ENCODE results near the gene CLCN6.

Gene CLCN6

DNA sequence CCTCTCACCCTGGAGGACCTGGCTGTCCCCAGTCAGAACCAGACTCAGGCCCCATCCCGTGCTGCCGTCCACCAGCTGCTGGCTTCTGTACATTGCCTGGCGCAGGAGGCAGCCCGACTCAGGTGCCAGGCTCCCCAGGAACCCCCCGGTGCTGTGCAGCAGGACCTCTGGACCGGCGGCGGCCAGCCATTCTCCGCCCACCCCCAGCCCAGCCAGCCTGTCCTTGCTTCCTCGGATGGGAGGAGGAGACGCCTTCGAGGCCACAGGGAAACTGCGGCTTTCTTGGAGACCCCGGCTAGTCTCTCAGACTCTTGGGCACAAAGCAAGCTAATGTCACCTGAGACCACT lies 39.6 kb upstream of the CLCN6 start:
- TF ChIP-seq TCF12 (IDR thresholded peaks at IDR 0.05; ENCODE audit: low read depth) = no peak
- TF ChIP-seq CEBPB (IDR thresholded peaks at IDR 0.05) = no peak
- no peak for TF ChIP-seq TAF1 (IDR thresholded peaks at IDR 0.05; ENCODE audit: low read depth)
- TF ChIP-seq ZBTB7A (IDR thresholded peaks at IDR 0.05; ENCODE audit: low read depth) = no peak
- no peak for TF ChIP-seq YY1 (IDR thresholded peaks at IDR 0.05; ENCODE audit: low read depth)
- TF ChIP-seq, protein P1, sequence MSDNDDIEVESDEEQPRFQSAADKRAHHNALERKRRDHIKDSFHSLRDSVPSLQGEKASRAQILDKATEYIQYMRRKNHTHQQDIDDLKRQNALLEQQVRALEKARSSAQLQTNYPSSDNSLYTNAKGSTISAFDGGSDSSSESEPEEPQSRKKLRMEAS (IDR thresholded peaks at IDR 0.05) = no peak
- no peak for TF ChIP-seq EP300 (IDR thresholded peaks at IDR 0.05; ENCODE audit: borderline replicate concordance)
- TF ChIP-seq EGR1 (IDR thresholded peaks at IDR 0.05) = no peak
- TF ChIP-seq FOXM1 (IDR thresholded peaks at IDR 0.05; ENCODE audit: borderline replicate concordance, low read depth) = no peak
- TF ChIP-seq TEAD4 (IDR thresholded peaks at IDR 0.05) = no peak
- TF ChIP-seq, protein P2, sequence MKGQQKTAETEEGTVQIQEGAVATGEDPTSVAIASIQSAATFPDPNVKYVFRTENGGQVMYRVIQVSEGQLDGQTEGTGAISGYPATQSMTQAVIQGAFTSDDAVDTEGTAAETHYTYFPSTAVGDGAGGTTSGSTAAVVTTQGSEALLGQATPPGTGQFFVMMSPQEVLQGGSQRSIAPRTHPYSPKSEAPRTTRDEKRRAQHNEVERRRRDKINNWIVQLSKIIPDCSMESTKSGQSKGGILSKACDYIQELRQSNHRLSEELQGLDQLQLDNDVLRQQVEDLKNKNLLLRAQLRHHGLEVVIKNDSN (IDR thresholded peaks at IDR 0.05) = no peak
- TF ChIP-seq CREB1 (IDR thresholded peaks at IDR 0.05; ENCODE audit: low read depth) = no peak
- no peak for TF ChIP-seq NFIC (IDR thresholded peaks at IDR 0.05)
- TF ChIP-seq, protein P3, sequence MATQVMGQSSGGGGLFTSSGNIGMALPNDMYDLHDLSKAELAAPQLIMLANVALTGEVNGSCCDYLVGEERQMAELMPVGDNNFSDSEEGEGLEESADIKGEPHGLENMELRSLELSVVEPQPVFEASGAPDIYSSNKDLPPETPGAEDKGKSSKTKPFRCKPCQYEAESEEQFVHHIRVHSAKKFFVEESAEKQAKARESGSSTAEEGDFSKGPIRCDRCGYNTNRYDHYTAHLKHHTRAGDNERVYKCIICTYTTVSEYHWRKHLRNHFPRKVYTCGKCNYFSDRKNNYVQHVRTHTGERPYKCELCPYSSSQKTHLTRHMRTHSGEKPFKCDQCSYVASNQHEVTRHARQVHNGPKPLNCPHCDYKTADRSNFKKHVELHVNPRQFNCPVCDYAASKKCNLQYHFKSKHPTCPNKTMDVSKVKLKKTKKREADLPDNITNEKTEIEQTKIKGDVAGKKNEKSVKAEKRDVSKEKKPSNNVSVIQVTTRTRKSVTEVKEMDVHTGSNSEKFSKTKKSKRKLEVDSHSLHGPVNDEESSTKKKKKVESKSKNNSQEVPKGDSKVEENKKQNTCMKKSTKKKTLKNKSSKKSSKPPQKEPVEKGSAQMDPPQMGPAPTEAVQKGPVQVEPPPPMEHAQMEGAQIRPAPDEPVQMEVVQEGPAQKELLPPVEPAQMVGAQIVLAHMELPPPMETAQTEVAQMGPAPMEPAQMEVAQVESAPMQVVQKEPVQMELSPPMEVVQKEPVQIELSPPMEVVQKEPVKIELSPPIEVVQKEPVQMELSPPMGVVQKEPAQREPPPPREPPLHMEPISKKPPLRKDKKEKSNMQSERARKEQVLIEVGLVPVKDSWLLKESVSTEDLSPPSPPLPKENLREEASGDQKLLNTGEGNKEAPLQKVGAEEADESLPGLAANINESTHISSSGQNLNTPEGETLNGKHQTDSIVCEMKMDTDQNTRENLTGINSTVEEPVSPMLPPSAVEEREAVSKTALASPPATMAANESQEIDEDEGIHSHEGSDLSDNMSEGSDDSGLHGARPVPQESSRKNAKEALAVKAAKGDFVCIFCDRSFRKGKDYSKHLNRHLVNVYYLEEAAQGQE (IDR thresholded peaks at IDR 0.05; ENCODE audit: low read depth) = no peak
- no peak for TF ChIP-seq RAD21 (IDR thresholded peaks at IDR 0.05; ENCODE audit: low read depth)

DNA sequence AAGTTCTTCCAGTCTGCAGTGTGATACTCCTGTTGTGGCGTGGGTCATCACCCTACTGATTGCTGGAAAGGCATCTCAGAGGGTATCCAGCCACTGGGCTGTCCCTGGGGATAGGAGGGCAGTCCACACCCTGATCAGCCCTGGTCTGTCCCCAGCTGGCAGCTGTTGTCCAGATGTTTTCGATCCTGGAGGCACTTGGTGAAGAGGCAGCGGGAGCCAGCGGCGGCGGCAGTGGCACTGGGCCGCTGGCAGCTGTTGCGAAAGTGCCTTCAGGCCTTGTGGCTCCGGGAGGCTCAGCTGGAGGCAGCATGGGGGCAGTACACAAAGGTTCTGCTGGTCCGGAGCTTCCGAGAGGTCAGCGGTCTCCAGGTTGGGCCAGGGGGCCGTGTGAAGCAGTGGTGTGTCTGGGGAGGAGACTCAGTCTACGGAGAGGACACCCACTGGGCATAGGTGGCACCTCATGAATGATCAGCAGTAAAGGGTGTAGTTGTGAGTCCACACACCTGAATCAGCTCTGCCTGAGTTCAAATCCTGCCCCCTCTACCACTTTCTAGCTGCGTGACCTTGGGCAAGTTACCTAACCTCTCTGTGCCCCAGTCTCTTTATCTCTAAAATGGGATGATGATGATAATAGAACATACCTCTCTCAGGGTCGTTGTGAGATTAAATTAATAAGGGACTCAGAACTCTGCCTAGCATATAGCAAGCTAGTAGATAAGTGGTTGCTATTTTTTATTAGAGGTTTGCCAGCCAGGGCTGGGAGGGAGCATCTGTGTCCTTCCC lies 37.9 kb upstream of the CLCN6 start:
- TF ChIP-seq TAF1 (IDR thresholded peaks at IDR 0.05; ENCODE audit: low read depth) = no peak
- TF ChIP-seq, protein P3 (IDR thresholded peaks at IDR 0.05; ENCODE audit: low read depth) = no peak
- TF ChIP-seq, protein P1 (IDR thresholded peaks at IDR 0.05) = no peak
- TF ChIP-seq TEAD4 (IDR thresholded peaks at IDR 0.05) = no peak
- TF ChIP-seq EGR1 (IDR thresholded peaks at IDR 0.05) = no peak
- TF ChIP-seq CEBPB (IDR thresholded peaks at IDR 0.05) = no peak
- no peak for TF ChIP-seq TCF12 (IDR thresholded peaks at IDR 0.05; ENCODE audit: low read depth)
- TF ChIP-seq ZBTB7A (IDR thresholded peaks at IDR 0.05; ENCODE audit: low read depth) = no peak
- no peak for TF ChIP-seq FOXM1 (IDR thresholded peaks at IDR 0.05; ENCODE audit: borderline replicate concordance, low read depth)
- no peak for TF ChIP-seq NFIC (IDR thresholded peaks at IDR 0.05)
- no peak for TF ChIP-seq CREB1 (IDR thresholded peaks at IDR 0.05; ENCODE audit: low read depth)
- TF ChIP-seq, protein P2 (IDR thresholded peaks at IDR 0.05) = no peak
- TF ChIP-seq EP300 (IDR thresholded peaks at IDR 0.05; ENCODE audit: borderline replicate concordance) = no peak
- no peak for TF ChIP-seq YY1 (IDR thresholded peaks at IDR 0.05; ENCODE audit: low read depth)

DNA sequence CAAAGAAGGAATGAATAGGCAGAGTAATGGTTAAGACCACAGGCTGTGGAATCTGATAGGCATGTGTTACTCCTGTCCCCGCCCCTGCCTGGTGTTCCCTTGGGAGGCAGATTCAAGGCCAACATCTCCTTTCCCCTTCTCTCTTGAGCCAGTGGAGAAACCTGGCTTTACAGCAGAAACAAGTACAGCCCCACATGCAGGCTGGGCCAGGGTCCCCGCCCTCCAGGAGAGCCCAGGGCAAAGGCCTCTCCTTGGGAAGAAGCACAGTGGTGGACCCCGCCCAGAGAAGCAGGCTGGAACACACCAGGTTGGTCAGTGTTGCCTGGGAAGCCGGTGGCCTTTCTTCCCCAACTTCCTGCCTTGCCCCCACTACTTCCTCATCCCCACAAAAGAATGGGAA lies 37.2 kb upstream of the CLCN6 start:
- TF ChIP-seq TCF12 (IDR thresholded peaks at IDR 0.05; ENCODE audit: low read depth) (no peak), RAD21 (IDR thresholded peaks at IDR 0.05; ENCODE audit: low read depth) (no peak), EP300 (IDR thresholded peaks at IDR 0.05; ENCODE audit: borderline replicate concordance) (no peak)
- TF ChIP-seq, protein P2 (IDR thresholded peaks at IDR 0.05) = no peak
- TF ChIP-seq, protein P3 (IDR thresholded peaks at IDR 0.05; ENCODE audit: low read depth) = no peak

DNA sequence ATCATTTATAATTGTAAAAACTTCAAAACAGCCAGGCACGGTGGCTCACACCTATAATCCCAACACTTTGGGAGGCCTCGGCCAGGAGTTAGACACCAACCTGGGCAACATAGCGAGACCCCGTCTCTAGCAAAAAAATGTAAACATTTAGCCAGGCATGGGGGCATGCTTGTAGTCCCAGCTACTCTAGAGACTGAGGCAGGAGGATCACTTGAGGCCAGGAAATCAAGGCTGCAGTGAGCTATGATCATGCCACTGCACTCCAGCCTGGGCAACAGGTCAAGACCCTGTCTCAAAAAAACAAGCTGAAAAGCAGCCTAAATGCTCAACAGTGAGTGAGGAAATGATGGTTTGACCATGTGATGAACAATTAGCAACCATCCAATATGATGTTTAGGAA lies 36.7 kb upstream of the CLCN6 start:
- no peak for TF ChIP-seq TEAD4 (IDR thresholded peaks at IDR 0.05)
- TF ChIP-seq, protein P3 (IDR thresholded peaks at IDR 0.05; ENCODE audit: low read depth) = no peak
- TF ChIP-seq, protein P1 (IDR thresholded peaks at IDR 0.05) = no peak
- no peak for TF ChIP-seq EP300 (IDR thresholded peaks at IDR 0.05; ENCODE audit: borderline replicate concordance)
- no peak for TF ChIP-seq TAF1 (IDR thresholded peaks at IDR 0.05; ENCODE audit: low read depth)
- no peak for TF ChIP-seq FOXM1 (IDR thresholded peaks at IDR 0.05; ENCODE audit: borderline replicate concordance, low read depth)
- TF ChIP-seq NFIC (IDR thresholded peaks at IDR 0.05) = no peak
- no peak for TF ChIP-seq TCF12 (IDR thresholded peaks at IDR 0.05; ENCODE audit: low read depth)
- no peak for TF ChIP-seq YY1 (IDR thresholded peaks at IDR 0.05; ENCODE audit: low read depth)
- no peak for TF ChIP-seq EGR1 (IDR thresholded peaks at IDR 0.05)
- TF ChIP-seq, protein P2 (IDR thresholded peaks at IDR 0.05) = no peak
- TF ChIP-seq CREB1 (IDR thresholded peaks at IDR 0.05; ENCODE audit: low read depth) = no peak
- TF ChIP-seq RAD21 (IDR thresholded peaks at IDR 0.05; ENCODE audit: low read depth) = no peak
- no peak for TF ChIP-seq CEBPB (IDR thresholded peaks at IDR 0.05)
- TF ChIP-seq ZBTB7A (IDR thresholded peaks at IDR 0.05; ENCODE audit: low read depth) = no peak

All from Ishikawa (cell line).